Measurements from ENCODE around the gene CAVIN1. TPM values are rescaled to one million over a fixed set of nuclear protein-coding genes. Genes with fewer than 3 reads are reported as not detected.
A peak's percentile ranks its signal among the peaks of the same experiment; 100 is the strongest.
"Not testable (repeated sequence)": the region's sequence is repeated elsewhere in the genome, so short reads cannot be mapped to it uniquely, and the experiment has no call there.

Gene CAVIN1
- total RNA-seq, 1 donor from 2014 or later = 0.96 TPM

- Mint-ChIP-seq H3K4me1 (ENCODE audit: low read depth) (peaks cover 63% of the 10 kb centered on the region), H3K36me3 (ENCODE audit: low read depth) (peaks cover 46% of the 10 kb centered on the region), H3K27ac (peak overlapping the region; percentile 11)
- H3K27me3 Mint-ChIP-seq (ENCODE audit: insufficient read depth); H3K4me3 Mint-ChIP-seq; intact Hi-C loops (cut with micrococcal nuclease); H3K9me3 Mint-ChIP-seq; DNase-seq (ENCODE audit: low spot score): not testable (repeated sequence)
Measured at GRCh38 chr17:42360388-42360787, 62.7 kb downstream of the CAVIN1 start.

- Mint-ChIP-seq H3K9me3 (no peaks in the 10 kb centered on the region), H3K4me3 (no peak overlapping the region), H3K27me3 (ENCODE audit: insufficient read depth) (no peaks in the 10 kb centered on the region), H3K4me1 (ENCODE audit: low read depth) (peaks cover 60% of the 10 kb centered on the region), H3K36me3 (ENCODE audit: low read depth) (peaks cover 35% of the 10 kb centered on the region), H3K27ac (peak overlapping the region; percentile 56)
- intact Hi-C loops (cut with micrococcal nuclease) = no loop called here
- DNase-seq (ENCODE audit: low spot score) = no peak
Measured at GRCh38 chr17:42359133-42359532, 63.9 kb downstream of the CAVIN1 start.

DNA sequence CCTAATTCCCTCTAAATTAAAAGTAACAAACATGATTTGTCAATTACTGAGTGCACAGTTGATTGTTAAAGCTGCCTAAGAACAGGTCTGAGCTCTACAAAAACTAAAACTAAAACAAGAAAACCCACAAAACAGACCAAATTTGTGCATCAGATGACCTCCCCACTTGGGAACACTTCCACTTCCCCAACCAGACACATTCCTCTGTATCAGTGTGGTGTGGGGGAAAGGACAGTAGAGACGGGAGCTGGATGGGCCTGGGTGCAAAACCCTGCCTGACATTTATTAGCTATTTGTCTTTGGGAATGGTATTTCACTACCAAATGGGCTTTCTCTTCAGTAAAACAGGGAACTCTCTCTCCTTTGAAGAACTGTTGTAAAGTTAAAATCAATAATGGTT lies 64.6 kb downstream of the CAVIN1 start:
- H3K27me3 Mint-ChIP-seq (ENCODE audit: insufficient read depth) = no peaks in the 10 kb centered on the region
- H3K4me1 Mint-ChIP-seq (ENCODE audit: low read depth) = peaks cover 59% of the 10 kb centered on the region
- H3K36me3 Mint-ChIP-seq (ENCODE audit: low read depth) = peaks cover 32% of the 10 kb centered on the region
- no peaks in the 10 kb centered on the region for H3K9me3 Mint-ChIP-seq
- intact Hi-C loops (cut with micrococcal nuclease) = loop anchor here (1.0 kb wide), 1 partner anchor 9 kb away; no protein-coding TSS in a partner anchor
- H3K27ac Mint-ChIP-seq = peak overlapping the region; percentile 55
- no peak for DNase-seq (ENCODE audit: low spot score)
- H3K4me3 Mint-ChIP-seq = no peak overlapping the region

DNA sequence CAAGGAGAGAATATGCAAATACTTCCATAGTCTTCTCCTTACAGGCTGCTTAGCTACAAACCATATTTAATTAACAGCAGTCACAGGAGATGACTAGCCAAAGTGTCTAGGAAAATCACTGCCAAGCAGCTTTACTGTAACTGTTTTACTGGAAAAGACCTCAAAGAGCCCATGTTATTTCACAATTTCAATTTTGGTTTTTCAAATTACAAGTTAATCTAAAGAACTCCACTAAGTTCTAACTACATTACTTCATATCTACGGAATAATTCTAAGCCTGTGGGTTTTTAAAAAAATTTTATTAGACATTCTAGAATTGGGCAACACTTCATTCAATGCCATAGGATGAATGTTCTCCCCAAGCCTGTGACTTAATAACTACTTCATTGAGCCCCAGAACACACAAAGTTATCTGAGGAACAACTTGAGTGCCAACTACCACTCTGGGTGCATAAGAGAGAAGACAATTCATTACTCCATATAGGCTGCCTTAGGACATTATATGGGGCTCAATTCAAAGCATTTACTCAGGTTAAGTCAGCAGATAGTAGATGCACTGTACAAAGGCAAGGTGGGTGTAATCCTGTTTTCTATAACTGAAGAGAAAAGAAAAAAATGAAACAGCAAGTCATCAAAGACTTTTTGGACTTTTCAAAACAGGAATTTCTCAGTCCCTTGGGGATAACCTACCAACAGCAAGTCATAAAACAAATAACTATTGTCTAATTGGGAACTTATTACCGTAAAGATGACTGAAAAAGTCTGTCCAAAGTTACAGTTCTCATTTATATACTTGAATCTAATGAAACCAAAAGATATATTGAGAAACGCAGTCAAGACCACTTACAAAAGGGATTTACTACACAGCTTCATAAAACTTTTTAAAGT lies 67.9 kb downstream of the CAVIN1 start:
- intact Hi-C loops (cut with micrococcal nuclease) = no loop called here
- H3K27me3 Mint-ChIP-seq (ENCODE audit: insufficient read depth) = no peaks in the 10 kb centered on the region
- peaks cover 45% of the 10 kb centered on the region for H3K4me1 Mint-ChIP-seq (ENCODE audit: low read depth)
- no peak for DNase-seq (ENCODE audit: low spot score)
- H3K27ac Mint-ChIP-seq = peak overlapping the region; percentile 21
- H3K9me3 Mint-ChIP-seq = no peaks in the 10 kb centered on the region
- H3K36me3 Mint-ChIP-seq (ENCODE audit: low read depth) = peaks cover 22% of the 10 kb centered on the region
- no peak overlapping the region for H3K4me3 Mint-ChIP-seq

Other genes with a start within 250 kb of the CAVIN1 start
- 1.7 and 1.9 TPM in 2 replicates for gene KCNH4, start 242.1 kb downstream of the CAVIN1 start, total RNA-seq
- gene HCRT, start 237.8 kb downstream of the CAVIN1 start, total RNA-seq = not detected in 2 replicates
- 15.2 and 15.5 TPM in 2 replicates for gene GHDC, start 228.8 kb downstream of the CAVIN1 start, total RNA-seq
- 191 and 199 TPM in 2 replicates for gene STAT5B, start 146.9 kb downstream of the CAVIN1 start, total RNA-seq
- 375 and 381 TPM in 2 replicates for gene STAT5A, start 134.8 kb downstream of the CAVIN1 start, total RNA-seq
- gene STAT3, start 34.8 kb downstream of the CAVIN1 start, total RNA-seq = 240 and 241 TPM in 2 replicates
- gene ATP6V0A1, start 35.6 kb upstream of the CAVIN1 start, total RNA-seq = 23.2 and 27.1 TPM in 2 replicates
- 18.2 and 20.8 TPM in 2 replicates for gene NAGLU, start 113.0 kb upstream of the CAVIN1 start, total RNA-seq
- gene HSD17B1, start 129.7 kb upstream of the CAVIN1 start, total RNA-seq = 0.49 and 0.78 TPM in 2 replicates
- 93.1 and 95.4 TPM in 2 replicates for gene COASY, start 138.9 kb upstream of the CAVIN1 start, total RNA-seq
- gene MLX, start 143.8 kb upstream of the CAVIN1 start, total RNA-seq = 74.1 and 75.4 TPM in 2 replicates
- 27.6 and 31.5 TPM in 2 replicates for gene PSMC3IP, start 154.5 kb upstream of the CAVIN1 start, total RNA-seq
- gene RETREG3, start 186.1 kb upstream of the CAVIN1 start, total RNA-seq = 41.1 and 43.4 TPM in 2 replicates
- 90.0 and 95.2 TPM in 2 replicates for gene TUBG1, start 186.4 kb upstream of the CAVIN1 start, total RNA-seq
- 9.1 and 11.6 TPM in 2 replicates for gene TUBG2, start 236.0 kb upstream of the CAVIN1 start, total RNA-seq